GM12878 (cell line): ENCODE data around the gene DCAF17. TPM values are rescaled to one million over a fixed set of nuclear protein-coding genes. Genes with fewer than 3 reads are reported as not detected.
A peak's percentile ranks its signal among the peaks of the same experiment; 100 is the strongest.

Source experiments
- ATAC-seq: fragments of 200-7000 bp; cut with Tn5 transposase; 3 replicates; pipeline ENCODE4 v1.9.1; 2020; ENCODE audit warnings: mild to moderate bottlenecking, moderate library complexity
- BruUV-seq: library from RNA; stranded (reverse); fragments of 400-500 nt; replicated peaks from 2 replicates; lab custom pipeline; 2021; lab: Mats Ljungman, UMichigan
- CTCF ChIA-PET: fragments of 300-600 bp; sonication (Branson Sonifier 250); formaldehyde crosslinking; extraction: SDS; loops from one replicate; lab custom pipeline; 2021; ENCODE audit warnings: inconsistent platforms; lab: Yijun Ruan, JAX
- POLR2A ChIA-PET: fragments of 350-600 bp; formaldehyde crosslinking; extraction: SDS; loops from one replicate; lab custom pipeline; 2021; ENCODE audit warnings: inconsistent platforms; lab: Charles Lee
- RAD21 ChIA-PET: fragments of 300-600 bp; sonication (Branson Sonifier 250); formaldehyde crosslinking; loops from one replicate; lab custom pipeline; 2023; ENCODE audit warnings: antibody characterized with exemption; ENCODE audit not compliant: unreplicated experiment; lab: Charles Lee
- SMC1A ChIA-PET: fragments of 300-600 bp; sonication (Branson Sonifier 250); formaldehyde crosslinking; loops from one replicate; lab custom pipeline; 2023; ENCODE audit not compliant: unreplicated experiment, uncharacterized antibody; lab: Charles Lee
- DNase-seq: peaks from one replicate; pipeline ENCODE4 v3.0.0-alpha.2; 2011; ENCODE audit warnings: low read depth, low spot score
- FAIRE-seq: peaks from 3 replicates; lab custom pipeline; 2011; peaks lifted over from hg19 to GRCh38; lab: Jason Lieb, UNC
- H2AFZ ChIP-seq: 2 replicates; pipeline ENCODE4 v1.6.0; 2011; ENCODE audit warnings: low read depth, low read length, control low read depth; ENCODE audit not compliant: control insufficient read depth
- H3K27ac ChIP-seq: 2 replicates; pipeline ENCODE4 v1.5.1; 2011; ENCODE audit warnings: control low read depth; ENCODE audit not compliant: control insufficient read depth, insufficient read depth
- H3K27me3 ChIP-seq, 2 experiments: replicated peaks in 1 of 2; 2 replicates each; pipeline versions ENCODE4 v1.6.0 to v1.6.1; 2011; ENCODE audit warnings: low read length in 1 of 2; ENCODE audit not compliant: control insufficient read depth in 2 of 2, insufficient read depth in 2 of 2
- H3K36me3 ChIP-seq, 2 experiments: 2 replicates each; pipeline ENCODE4 v1.5.1; 2011; ENCODE audit warnings: low read length in 1 of 2; ENCODE audit not compliant: control insufficient read depth in 2 of 2, insufficient read depth in 2 of 2
- H3K4me1 ChIP-seq: 2 replicates; pipeline ENCODE4 v1.6.1; 2011; ENCODE audit warnings: mild to moderate bottlenecking, low read length, moderate library complexity, mixed read lengths; ENCODE audit not compliant: control insufficient read depth, insufficient read depth
- H3K4me2 ChIP-seq: 2 replicates; pipeline ENCODE4 v1.6.0; 2011; ENCODE audit warnings: control low read depth; ENCODE audit not compliant: control insufficient read depth, insufficient read depth
- H3K4me3 ChIP-seq: fragments of 200-600 bp; sonication (generic); 2 replicates; pipeline ENCODE4 v1.5.1; 2016
- H3K79me2 ChIP-seq: 2 replicates; pipeline ENCODE4 v1.6.0; 2011; ENCODE audit warnings: low read length; ENCODE audit not compliant: control insufficient read depth, insufficient read depth
- H3K9ac ChIP-seq: 2 replicates; pipeline ENCODE4 v1.8.0; 2011; ENCODE audit warnings: low read length, control low read depth, mixed read lengths; ENCODE audit not compliant: control insufficient read depth, insufficient read depth
- H3K9me3 ChIP-seq: replicated peaks from 3 replicates; pipeline ENCODE4 v1.5.1; 2011; ENCODE audit warnings: mild to moderate bottlenecking, low read length; ENCODE audit not compliant: control insufficient read depth, insufficient read depth
- H4K20me1 ChIP-seq: 2 replicates; pipeline ENCODE4 v1.6.0; 2011; ENCODE audit not compliant: control insufficient read depth, insufficient read depth
- ETV6 ChIP-seq, 2 experiments: fragments of 450-650 bp in 1 of 2; IDR thresholded peaks in 1 of 2; conservative IDR thresholded peaks in 1 of 2; 2 replicates each; pipeline ENCODE4 v1.6.1; 2014; ENCODE audit warnings: antibody characterized with exemption in 1 of 2, borderline replicate concordance in 1 of 2, low read depth in 1 of 2, mild to moderate bottlenecking in 1 of 2, moderate library complexity in 1 of 2
- HDGF ChIP-seq: fragments of 450-650 bp; IDR thresholded peaks from 2 replicates; pipeline ENCODE4 v1.6.1; 2016; ENCODE audit warnings: antibody characterized with exemption
- IKZF2 ChIP-seq, 2 experiments: fragments of 450-650 bp; IDR thresholded peaks; 2 replicates each; pipeline ENCODE4 v1.6.1; 2017; ENCODE audit warnings: mild to moderate bottlenecking in 2 of 2, moderate library complexity in 2 of 2
- IRF4 ChIP-seq: IDR thresholded peaks from 2 replicates; pipeline ENCODE4 v1.6.1; 2011; ENCODE audit warnings: low read depth, low read length
- LARP7 ChIP-seq: fragments of 450-650 bp; IDR thresholded peaks from 2 replicates; pipeline ENCODE4 v1.6.1; 2017; ENCODE audit warnings: mild to moderate bottlenecking
- MTA2 ChIP-seq: fragments of 450-650 bp; IDR thresholded peaks from 2 replicates; pipeline ENCODE4 v1.6.1; 2016; ENCODE audit warnings: low read depth, mild to moderate bottlenecking, moderate library complexity
- NR2C1 ChIP-seq: fragments of 450-650 bp; IDR thresholded peaks from 2 replicates; pipeline ENCODE4 v1.6.1; 2017; ENCODE audit warnings: antibody characterized with exemption, mild to moderate bottlenecking, moderate library complexity
- NR2C2 ChIP-seq: IDR thresholded peaks from 2 replicates; pipeline ENCODE4 v1.6.1; 2011; ENCODE audit warnings: borderline replicate concordance, low read depth; ENCODE audit not compliant: control insufficient read depth, insufficient read length
- RAD21 ChIP-seq: IDR thresholded peaks from 2 replicates; pipeline ENCODE4 v1.6.1; 2011; ENCODE audit warnings: mild to moderate bottlenecking, low read depth, low read length, moderate library complexity; ENCODE audit not compliant: insufficient read depth
- RB1 ChIP-seq: fragments of 450-650 bp; formaldehyde crosslinking; IDR thresholded peaks from 2 replicates; pipeline ENCODE4 v1.6.1; 2017; ENCODE audit warnings: mild to moderate bottlenecking, borderline replicate concordance
- REST ChIP-seq: IDR thresholded peaks from 2 replicates; pipeline ENCODE4 v1.6.1; 2012; ENCODE audit warnings: mild to moderate bottlenecking, low read depth, low read length
- TCF3 ChIP-seq: IDR thresholded peaks from 2 replicates; pipeline ENCODE4 v1.6.1; 2012; ENCODE audit warnings: low read depth, mild to moderate bottlenecking, low read length, borderline replicate concordance; ENCODE audit not compliant: insufficient read depth
- WGBS: methylation state at CpG from one replicate; pipeline ENCODE4 v1.1.6; 2016; ENCODE audit warnings: low lambda C conversion rate; ENCODE audit not compliant: insufficient replicate concordance, insufficient coverage; ENCODE audit errors: missing lambda C conversion rate; 5-methylcytosine and 5-hydroxymethylcytosine counted together
- in situ Hi-C: fragments of 300-500 bp; cut with MboI; formaldehyde crosslinking; loops from 9 replicates; pipeline ENCODE4 v1.14.3; 2018; ENCODE audit warnings: mixed read lengths
- intact Hi-C: fragments of 100-400 bp; cut with micrococcal nuclease; formaldehyde crosslinking; loops from one replicate; pipeline ENCODE4 v1.14.2; 2022; ENCODE audit not compliant: unreplicated experiment
- polyA plus RNA-seq, 11 experiments: library from polyadenylated mRNA; depleted of rRNA in 4 of 11; unstranded in 6 of 11; stranded (reverse) in 5 of 11; fragments of >200 nt; fragmentation: Nextera tagmentation in 4 of 11; fragmentation: Illumina TruSeq in 1 of 11; extraction: Ambion mirVana in 4 of 11; extraction: Trizol in 1 of 11; gene quantifications; 1 replicate in 1 of 11; 2 replicates in 10 of 11; pipeline versions ENCODE4 v1.2.1 to v1.2.3, GENCODE V29; 2011 to 2016; ENCODE audit warnings: inconsistent platforms in 2 of 11, missing spikeins in 2 of 11, low read depth in 1 of 11
- total RNA-seq, 4 experiments: library from RNA; depleted of rRNA in 3 of 4; stranded (reverse); fragments of >200 nt in 3 of 4; fragmentation: Illumina TruSeq in 1 of 4; extraction: Trizol in 1 of 4; gene quantifications; 2 replicates each; pipeline versions ENCODE4 v1.2.1 to v1.2.3, GENCODE V29; 2013 to 2021
- TF ChIP-seq, protein P1 (sequence below): IDR thresholded peaks from 2 replicates; pipeline ENCODE4 v1.6.1; 2011; ENCODE audit warnings: borderline replicate concordance, low read depth, mild to moderate bottlenecking, moderate library complexity, low read length; ENCODE audit not compliant: insufficient read depth, poor library complexity, severe bottlenecking
- TF ChIP-seq, protein P2 (sequence below): fragments of 450-650 bp; IDR thresholded peaks from 2 replicates; pipeline ENCODE4 v1.6.1; 2017; ENCODE audit warnings: mild to moderate bottlenecking, low read depth, inconsistent platforms; ENCODE audit not compliant: poor library complexity, severe bottlenecking

DCAF17 gene
- total and polyA plus RNA-seq, 10 of the 15 experiments (the other 5 are each of a cell fraction or from before 2014, with no cell fraction given) = 5.2 to 32.9 (median 23.4) TPM

- ChIA-PET CTCF (interaction anchor here (1.2 to 1.5 kb wide), 2 partner anchors 31 to 508 kb away, joined by 3 read pairs; no protein-coding TSS in a partner anchor), RAD21 (no interaction called here), POLR2A (no interaction called here), SMC1A (interaction anchor here (1.0 to 1.9 kb wide), 3 partner anchors 10 to 29 kb away, joined by 3 to 6 read pairs (median 3); no protein-coding TSS in a partner anchor)
- no peak for DNase-seq
- Histone ChIP-seq H3K79me2 (no peaks in the 10 kb centered on the region), H3K27ac (peak overlapping the region; percentile 29), H4K20me1 (no peaks in the 10 kb centered on the region), H3K4me2 (no peak overlapping the region; the same call in 1 of the 2 replicates), H3K9ac (no peak overlapping the region), H3K4me3 (no peak overlapping the region), H2AFZ (no peak overlapping the region), H3K27me3 (no peaks in the 10 kb centered on the region), H3K4me1 (peaks cover 37% of the 10 kb centered on the region), H3K9me3 (no peaks in the 10 kb centered on the region), H3K36me3 (peaks cover 4 to 11% of the 10 kb centered on the region in 2 experiments; a peak in 3 of 4 replicates)
- 93% methylated on average over 1 of the region's 1 CpG for WGBS
- no peak for TF ChIP-seq MTA2
- no peak for TF ChIP-seq NR2C2
- TF ChIP-seq RAD21 = no peak
- TF ChIP-seq RB1 = no peak
- TF ChIP-seq, protein P1, sequence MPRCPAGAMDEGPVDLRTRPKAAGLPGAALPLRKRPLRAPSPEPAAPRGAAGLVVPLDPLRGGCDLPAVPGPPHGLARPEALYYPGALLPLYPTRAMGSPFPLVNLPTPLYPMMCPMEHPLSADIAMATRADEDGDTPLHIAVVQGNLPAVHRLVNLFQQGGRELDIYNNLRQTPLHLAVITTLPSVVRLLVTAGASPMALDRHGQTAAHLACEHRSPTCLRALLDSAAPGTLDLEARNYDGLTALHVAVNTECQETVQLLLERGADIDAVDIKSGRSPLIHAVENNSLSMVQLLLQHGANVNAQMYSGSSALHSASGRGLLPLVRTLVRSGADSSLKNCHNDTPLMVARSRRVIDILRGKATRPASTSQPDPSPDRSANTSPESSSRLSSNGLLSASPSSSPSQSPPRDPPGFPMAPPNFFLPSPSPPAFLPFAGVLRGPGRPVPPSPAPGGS = no peak
- TF ChIP-seq LARP7 = no peak
- TF ChIP-seq NR2C1 = no peak
- no peak for TF ChIP-seq ETV6 (conservative IDR thresholded peaks at IDR 0.05 in 1 of 2, IDR thresholded peaks at IDR 0.05 in 1 of 2; ENCODE audit: borderline replicate concordance in 1 of 2, low read depth in 1 of 2)
- no peak for TF ChIP-seq IRF4
- no peak for TF ChIP-seq HDGF
- no peak for TF ChIP-seq IKZF2 (IDR thresholded peaks at IDR 0.05)
- TF ChIP-seq, protein P2, sequence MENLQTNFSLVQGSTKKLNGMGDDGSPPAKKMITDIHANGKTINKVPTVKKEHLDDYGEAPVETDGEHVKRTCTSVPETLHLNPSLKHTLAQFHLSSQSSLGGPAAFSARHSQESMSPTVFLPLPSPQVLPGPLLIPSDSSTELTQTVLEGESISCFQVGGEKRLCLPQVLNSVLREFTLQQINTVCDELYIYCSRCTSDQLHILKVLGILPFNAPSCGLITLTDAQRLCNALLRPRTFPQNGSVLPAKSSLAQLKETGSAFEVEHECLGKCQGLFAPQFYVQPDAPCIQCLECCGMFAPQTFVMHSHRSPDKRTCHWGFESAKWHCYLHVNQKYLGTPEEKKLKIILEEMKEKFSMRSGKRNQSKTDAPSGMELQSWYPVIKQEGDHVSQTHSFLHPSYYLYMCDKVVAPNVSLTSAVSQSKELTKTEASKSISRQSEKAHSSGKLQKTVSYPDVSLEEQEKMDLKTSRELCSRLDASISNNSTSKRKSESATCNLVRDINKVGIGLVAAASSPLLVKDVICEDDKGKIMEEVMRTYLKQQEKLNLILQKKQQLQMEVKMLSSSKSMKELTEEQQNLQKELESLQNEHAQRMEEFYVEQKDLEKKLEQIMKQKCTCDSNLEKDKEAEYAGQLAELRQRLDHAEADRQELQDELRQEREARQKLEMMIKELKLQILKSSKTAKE = no peak
- no peak for TF ChIP-seq TCF3
- TF ChIP-seq REST = no peak
- in situ Hi-C loops = no loop called here
- no TSS peak for BruUV-seq
- no peak for FAIRE-seq
- ATAC-seq = no peak
- intact Hi-C loops = no loop called here
Measured at GRCh38 chr2:171480908-171481307, 46.9 kb downstream of the DCAF17 start.
